Stomach (tissue), 9 donors: ENCODE data around the gene DRAP1. TPM values are rescaled to one million over a fixed set of nuclear protein-coding genes. Genes with fewer than 3 reads are reported as not detected.

ENCODE experiments used
- DNase-seq, 2 donors: peaks; one replicate each; pipeline versions ENCODE4 v3.0.0 to v3.0.0-alpha.2; 2013 to 2019
- H3K27ac ChIP-seq, 5 donors: fragments of 200-600 bp in 4 of 5; sonication (generic) in 4 of 5; one replicate each; pipeline ENCODE4 v1.5.1; 2013 to 2019; ENCODE audit warnings: mild to moderate bottlenecking in 1 of 5, moderate library complexity in 1 of 5
- H3K27me3 ChIP-seq, 3 donors: fragments of 200-600 bp; sonication (generic); one replicate each; pipeline ENCODE4 v1.5.1; 2017 to 2019; ENCODE audit warnings: mixed run types in 1 of 3
- H3K36me3 ChIP-seq, 4 donors: fragments of 200-600 bp; sonication (generic); 1 replicate in 3 of 4; 2 replicates in 1 of 4; pipeline ENCODE4 v1.5.1; 2016 to 2019
- H3K4me1 ChIP-seq, 4 donors: fragments of 200-600 bp; sonication (generic); one replicate each; pipeline ENCODE4 v1.5.1; 2016 to 2019
- H3K4me3 ChIP-seq, 4 donors: fragments of 200-600 bp; sonication (generic) in 3 of 4; one replicate each; pipeline ENCODE4 v1.5.1; 2016 to 2019; ENCODE audit warnings: mild to moderate bottlenecking in 1 of 4
- H3K9me3 ChIP-seq, 4 donors: fragments of 200-600 bp; sonication (generic); one replicate each; pipeline ENCODE4 v1.5.1; 2016 to 2019
- CTCF ChIP-seq, 7 experiments: fragments of 450-650 bp in 4 of 7; fragments of 200-600 bp in 3 of 7; sonication (generic) in 3 of 7; IDR thresholded peaks; one replicate each; pipeline ENCODE4 v1.5.1; 2016 to 2019; ENCODE audit warnings: antibody characterized with exemption in 7 of 7, control low read depth in 2 of 7, mild to moderate bottlenecking in 1 of 7
- EP300 ChIP-seq: sonication (generic); formaldehyde crosslinking; IDR thresholded peaks from one replicate; pipeline ENCODE4 v1.6.1; 2017; ENCODE audit warnings: antibody characterized with exemption
- POLR2A ChIP-seq, 4 donors: fragments of 450-650 bp; IDR thresholded peaks; one replicate each; pipeline ENCODE4 v1.6.1; 2016; ENCODE audit warnings: antibody characterized with exemption in 4 of 4, control low read depth in 2 of 4, mild to moderate bottlenecking in 1 of 4, moderate library complexity in 1 of 4
- POLR2AphosphoS5 ChIP-seq, 3 donors: sonication (generic); formaldehyde crosslinking; IDR thresholded peaks; one replicate each; pipeline ENCODE4 v1.6.1; 2016; ENCODE audit warnings: antibody characterized with exemption in 3 of 3
- WGBS, 5 donors: extraction: QIAGEN DNeasy Blood & Tissue Kit in 3 of 5; methylation state at CpG; one replicate each; pipeline versions ENCODE4 v1.1.5 to v1.1.7; 2013 to 2018; 5-methylcytosine and 5-hydroxymethylcytosine counted together
- intact Hi-C: fragments of 100-400 bp; cut with DNase I; formaldehyde crosslinking; loops from one replicate; pipeline ENCODE4 v1.15.1; 2023; ENCODE audit warnings: low total_unique reads
- polyA plus RNA-seq, 3 donors: library from polyadenylated mRNA; stranded (reverse); fragments of 200-250 nt; gene quantifications; one replicate each; pipeline ENCODE4 v1.2.3, GENCODE V29; 2013
- total RNA-seq, 5 donors: library from RNA; depleted of rRNA; stranded (reverse); fragments of >200 nt; gene quantifications; one replicate each; pipeline versions ENCODE4 v1.1.0 to v1.2.3, GENCODE V29; 2014 to 2016
- donor health status: healthy with polysubstance abuse.
- donor health status: Bipolar disorder and iron deficiency.
- donor health status: healthy.

Gene DRAP1
- total and polyA plus RNA-seq, 8 donors = 13.3 to 133 (median 64.0) TPM

GRCh38 chr11:65887723-65888162 is 31.5 kb upstream of the DRAP1 start:
- H3K36me3 ChIP-seq = peaks cover 20 to 39% (median 35%) of the 10 kb centered on the region in 4 donors
- H3K27ac ChIP-seq = peak overlapping the region; percentile 94 to 98 (median 96)
- 2 to 5% (median 3%) methylated on average over 21 to 23 of the region's 23 CpGs for WGBS, 5 donors
- H3K9me3 ChIP-seq = no peaks in the 10 kb centered on the region
- TF ChIP-seq CTCF (IDR thresholded peaks at IDR 0.05) = no peak
- no peak for TF ChIP-seq POLR2AphosphoS5 (IDR thresholded peaks at IDR 0.05)
- TF ChIP-seq POLR2A (IDR thresholded peaks at IDR 0.05) = no peak
- no peak for TF ChIP-seq EP300
- intact Hi-C loops = no loop called here
- DNase-seq = no peak
- no peaks in the 10 kb centered on the region for H3K27me3 ChIP-seq
- peak overlapping the region; percentile 60 to 83 (median 80) for H3K4me3 ChIP-seq
- peaks cover 59 to 79% (median 74%) of the 10 kb centered on the region in 4 donors for H3K4me1 ChIP-seq

GRCh38 chr11:65888163-65888814 is 30.9 kb upstream of the DRAP1 start, which contains the start of gene FIBP:
TSS of gene FIBP (minus strand) at chr11:65888471. CDS start at chr11:65888418, 53 bp downstream.
- peak; percentile 98 to 99 for DNase-seq
- peaks cover 64 to 85% (median 80%) of the 10 kb centered on the region in 4 donors for H3K4me1 ChIP-seq
- no peaks in the 10 kb centered on the region for H3K27me3 ChIP-seq
- intact Hi-C loops = no loop called here
- WGBS, 5 donors = 0 to 1% (median 0%) methylated on average over 32 to 57 of the region's 57 CpGs
- no peaks in the 10 kb centered on the region for H3K9me3 ChIP-seq
- H3K36me3 ChIP-seq = peaks cover 17 to 33% (median 30%) of the 10 kb centered on the region in 4 donors
- no peak for TF ChIP-seq EP300
- TF ChIP-seq CTCF (IDR thresholded peaks at IDR 0.05) = peak in 5 of 7 experiments; percentile 85 to 97 (median 91)
- peak; percentile 49 to 97 (median 93) for TF ChIP-seq POLR2AphosphoS5 (IDR thresholded peaks at IDR 0.05)
- peak in 2 of 4 donors; percentile 47 to 71 for TF ChIP-seq POLR2A (IDR thresholded peaks at IDR 0.05)
- H3K27ac ChIP-seq = peak within 1 kb of the TSS; percentile 94 to 98 (median 96)
- H3K4me3 ChIP-seq = peak within 1 kb of the TSS; percentile 60 to 83 (median 80)

GRCh38 chr11:65890324-65891218 is 28.7 kb upstream of the DRAP1 start, which contains the start of gene CCDC85B:
TSS of gene CCDC85B (plus strand) at chr11:65890673. CDS start at chr11:65890784, 111 bp downstream.
- 0 to 2% (median 1%) methylated on average over 13 to 94 of the region's 94 CpGs for WGBS, 5 donors

More at GRCh38 chr11:65890324-65891218, 28.7 kb upstream of the DRAP1 start, which contains the start of gene CCDC85B:
- intact Hi-C loops = no loop called here
- Histone ChIP-seq H3K27me3 (no peaks in the 10 kb centered on the region), H3K36me3 (peaks cover 0 to 13% (median 12%) of the 10 kb centered on the region in 4 donors), H3K4me1 (peaks cover 64 to 82% (median 74%) of the 10 kb centered on the region in 4 donors), H3K4me3 (peak within 1 kb of the TSS; percentile 57 to 75 (median 68)), H3K27ac (peak within 1 kb of the TSS; percentile 94 to 98 (median 96)), H3K9me3 (no peaks in the 10 kb centered on the region)
- peak; percentile 99 for DNase-seq
- TF ChIP-seq CTCF (IDR thresholded peaks at IDR 0.05) (peak in 1 of 7 experiments; percentile 4), POLR2A (IDR thresholded peaks at IDR 0.05) (peak in 2 of 4 donors; percentile 29 to 35), EP300 (no peak), POLR2AphosphoS5 (IDR thresholded peaks at IDR 0.05) (peak; percentile 75 to 97 (median 95))
